ENCODE data around the gene TCHHL1.

DNA sequence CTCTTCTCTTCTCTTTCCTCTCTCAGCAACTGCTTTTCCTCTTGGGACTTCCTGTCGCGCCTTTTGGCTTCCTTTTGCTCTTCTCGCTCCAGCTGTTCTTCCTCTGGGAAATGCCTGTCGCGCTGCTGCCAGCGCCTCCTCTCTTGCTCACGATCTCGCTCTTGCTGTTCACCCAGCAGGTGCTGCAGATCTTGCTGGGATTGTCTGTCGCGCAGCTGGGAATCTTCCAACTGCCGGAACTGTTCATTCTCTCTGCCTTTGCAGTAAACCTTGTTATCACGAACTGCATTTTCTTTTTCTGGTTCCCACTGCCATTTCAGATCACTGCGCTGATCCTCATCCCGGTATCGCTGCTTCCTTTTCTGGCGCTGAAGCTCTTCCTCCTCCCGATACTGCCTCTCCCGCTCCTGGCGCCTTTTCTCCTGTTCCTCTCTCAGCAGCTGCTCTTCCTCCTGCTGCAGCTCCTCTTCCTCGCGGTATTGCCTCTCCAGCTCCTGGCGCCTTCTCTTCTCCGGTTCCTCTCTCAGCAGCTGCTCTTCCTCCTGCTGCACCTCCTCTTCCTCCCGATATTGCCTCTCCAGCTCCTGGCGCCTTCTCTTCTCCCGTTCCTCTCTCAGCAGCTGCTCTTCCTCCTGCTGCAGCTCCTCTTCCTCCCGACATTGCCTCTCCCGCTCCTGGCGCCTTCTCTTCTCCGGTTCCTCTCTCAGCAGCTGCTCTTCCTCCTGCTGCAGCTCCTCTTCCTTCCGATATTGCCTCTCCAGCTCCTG lies 20.6 kb upstream of the TCHHL1 start:
- TF ChIP-seq, protein P1, sequence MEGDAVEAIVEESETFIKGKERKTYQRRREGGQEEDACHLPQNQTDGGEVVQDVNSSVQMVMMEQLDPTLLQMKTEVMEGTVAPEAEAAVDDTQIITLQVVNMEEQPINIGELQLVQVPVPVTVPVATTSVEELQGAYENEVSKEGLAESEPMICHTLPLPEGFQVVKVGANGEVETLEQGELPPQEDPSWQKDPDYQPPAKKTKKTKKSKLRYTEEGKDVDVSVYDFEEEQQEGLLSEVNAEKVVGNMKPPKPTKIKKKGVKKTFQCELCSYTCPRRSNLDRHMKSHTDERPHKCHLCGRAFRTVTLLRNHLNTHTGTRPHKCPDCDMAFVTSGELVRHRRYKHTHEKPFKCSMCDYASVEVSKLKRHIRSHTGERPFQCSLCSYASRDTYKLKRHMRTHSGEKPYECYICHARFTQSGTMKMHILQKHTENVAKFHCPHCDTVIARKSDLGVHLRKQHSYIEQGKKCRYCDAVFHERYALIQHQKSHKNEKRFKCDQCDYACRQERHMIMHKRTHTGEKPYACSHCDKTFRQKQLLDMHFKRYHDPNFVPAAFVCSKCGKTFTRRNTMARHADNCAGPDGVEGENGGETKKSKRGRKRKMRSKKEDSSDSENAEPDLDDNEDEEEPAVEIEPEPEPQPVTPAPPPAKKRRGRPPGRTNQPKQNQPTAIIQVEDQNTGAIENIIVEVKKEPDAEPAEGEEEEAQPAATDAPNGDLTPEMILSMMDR (IDR thresholded peaks at IDR 0.05; ENCODE audit: low read length) = no peak
- TF ChIP-seq EZH2 (IDR thresholded peaks at IDR 0.05; ENCODE audit: borderline replicate concordance, low read length) = no peak

Measured in OCI-LY1 (cell line).